OCI-LY7 (cell line): ENCODE results near the gene SIM1.

Experiments used
- EZH2phosphoT487 ChIP-seq: fragments of 200-600 bp; sonication (generic); IDR thresholded peaks from 2 replicates; pipeline ENCODE4 v1.6.1; 2018; ENCODE audit warnings: low read depth, borderline replicate concordance, mild to moderate bottlenecking, mixed run types, antibody characterized with exemption, low read length, moderate library complexity, mixed read lengths
- TF ChIP-seq, protein P1 (sequence below): fragments of 200-600 bp; sonication (generic); conservative IDR thresholded peaks from 2 replicates; pipeline ENCODE4 v1.5.1; 2014; ENCODE audit warnings: mild to moderate bottlenecking, antibody characterized with exemption, low read length, moderate library complexity, mixed read lengths

- TF ChIP-seq, protein P1, sequence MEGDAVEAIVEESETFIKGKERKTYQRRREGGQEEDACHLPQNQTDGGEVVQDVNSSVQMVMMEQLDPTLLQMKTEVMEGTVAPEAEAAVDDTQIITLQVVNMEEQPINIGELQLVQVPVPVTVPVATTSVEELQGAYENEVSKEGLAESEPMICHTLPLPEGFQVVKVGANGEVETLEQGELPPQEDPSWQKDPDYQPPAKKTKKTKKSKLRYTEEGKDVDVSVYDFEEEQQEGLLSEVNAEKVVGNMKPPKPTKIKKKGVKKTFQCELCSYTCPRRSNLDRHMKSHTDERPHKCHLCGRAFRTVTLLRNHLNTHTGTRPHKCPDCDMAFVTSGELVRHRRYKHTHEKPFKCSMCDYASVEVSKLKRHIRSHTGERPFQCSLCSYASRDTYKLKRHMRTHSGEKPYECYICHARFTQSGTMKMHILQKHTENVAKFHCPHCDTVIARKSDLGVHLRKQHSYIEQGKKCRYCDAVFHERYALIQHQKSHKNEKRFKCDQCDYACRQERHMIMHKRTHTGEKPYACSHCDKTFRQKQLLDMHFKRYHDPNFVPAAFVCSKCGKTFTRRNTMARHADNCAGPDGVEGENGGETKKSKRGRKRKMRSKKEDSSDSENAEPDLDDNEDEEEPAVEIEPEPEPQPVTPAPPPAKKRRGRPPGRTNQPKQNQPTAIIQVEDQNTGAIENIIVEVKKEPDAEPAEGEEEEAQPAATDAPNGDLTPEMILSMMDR, result no peak
- no peak for TF ChIP-seq EZH2phosphoT487
Measured at GRCh38 chr6:100467129-100468015, 2.7 kb upstream of the SIM1 start.
